BJ (cell line): ENCODE data around the gene RNF150. TPM values are rescaled to one million over a fixed set of nuclear protein-coding genes. Genes with fewer than 3 reads are reported as not detected.

Source experiments
- CTCF ChIA-PET: fragments of 350-600 bp; formaldehyde crosslinking; extraction: SDS; loops from one replicate; lab custom pipeline; 2021; ENCODE audit warnings: antibody characterized with exemption, inconsistent platforms; lab: Yijun Ruan, JAX
- POLR2A ChIA-PET: fragments of 300-600 bp; sonication (Branson Sonifier 250); formaldehyde crosslinking; extraction: SDS; loops from one replicate; lab custom pipeline; 2021; ENCODE audit warnings: antibody characterized with exemption; lab: Charles Lee
- DNase-seq: peaks from one replicate; pipeline ENCODE4 v3.0.0-alpha.2; 2011; ENCODE audit warnings: low read depth
- H3K27me3 ChIP-seq: 2 replicates; pipeline ENCODE4 v1.6.0; 2011; ENCODE audit warnings: low read length; ENCODE audit not compliant: control insufficient read depth, insufficient read depth
- H3K36me3 ChIP-seq: 2 replicates; pipeline ENCODE4 v1.5.1; 2011; ENCODE audit warnings: low read length; ENCODE audit not compliant: control insufficient read depth, insufficient read depth
- H3K4me3 ChIP-seq: 2 replicates; pipeline ENCODE4 v1.5.1; 2011; ENCODE audit warnings: low read depth, mild to moderate bottlenecking, control low read depth, low read length
- CTCF ChIP-seq: IDR thresholded peaks from 2 replicates; pipeline ENCODE4 v1.5.1; 2011; ENCODE audit warnings: low read depth, mild to moderate bottlenecking, control low read depth, inconsistent platforms, low read length, moderate library complexity; ENCODE audit not compliant: insufficient read depth
- polyA plus RNA-seq: library from polyadenylated mRNA; depleted of rRNA; stranded (reverse); fragments of >200 nt; gene quantifications from 2 replicates; pipeline ENCODE4 v1.2.3, GENCODE V29; 2011

Gene RNF150
- polyA plus RNA-seq, 1 experiment = 47.7 TPM

DNA sequence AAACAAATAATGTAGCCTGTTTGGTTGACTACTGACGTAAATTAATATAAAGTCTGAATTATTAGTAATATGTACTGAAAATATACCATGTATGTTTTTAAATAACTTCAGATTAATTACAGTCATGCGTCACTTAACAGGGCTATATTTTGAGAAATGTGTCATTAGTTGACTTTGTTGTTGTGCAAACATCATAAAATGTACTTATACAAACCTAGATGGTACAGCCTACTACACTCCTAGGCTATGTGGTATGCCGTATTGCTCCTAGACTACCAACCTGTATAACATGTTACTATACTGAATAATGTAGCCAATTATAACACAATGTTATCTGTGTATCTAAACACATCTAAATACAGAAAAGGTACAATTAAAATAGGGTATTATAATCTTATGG, 66.6 kb downstream of the RNF150 start:
- POLR2A ChIA-PET = no interaction called here
- TF ChIP-seq CTCF = no peak
- no peaks in the 10 kb centered on the region for H3K36me3 ChIP-seq
- H3K4me3 ChIP-seq = no peak overlapping the region
- H3K27me3 ChIP-seq = no peaks in the 10 kb centered on the region
- CTCF ChIA-PET = interaction anchor here (0.7 to 1.0 kb wide), 2 partner anchors 35 to 67 kb away, joined by 3 read pairs; no protein-coding TSS in a partner anchor
- no peak for DNase-seq

- CTCF ChIA-PET = interaction anchor here (0.9 to 1.3 kb wide), 3 partner anchors 11 to 68 kb away, joined by 3 read pairs; no protein-coding TSS in a partner anchor
- H3K4me3 ChIP-seq = no peak overlapping the region
- no peak for DNase-seq
- no peaks in the 10 kb centered on the region for H3K36me3 ChIP-seq
- TF ChIP-seq CTCF = no peak
- POLR2A ChIA-PET = no interaction called here
- H3K27me3 ChIP-seq = no peaks in the 10 kb centered on the region
Observed at GRCh38 chr4:141065872-141066271, 67.4 kb downstream of the RNF150 start.

- Histone ChIP-seq H3K27me3 (no peaks in the 10 kb centered on the region), H3K36me3 (no peaks in the 10 kb centered on the region), H3K4me3 (no peak overlapping the region)
- DNase-seq = no peak
- CTCF ChIA-PET = interaction anchor here (0.6 kb wide), 1 partner anchor 21 kb away, joined by 4 read pairs; no protein-coding TSS in a partner anchor
- POLR2A ChIA-PET = no interaction called here
- TF ChIP-seq CTCF = no peak
Observed at GRCh38 chr4:141062651-141063050, 70.6 kb downstream of the RNF150 start.

DNA sequence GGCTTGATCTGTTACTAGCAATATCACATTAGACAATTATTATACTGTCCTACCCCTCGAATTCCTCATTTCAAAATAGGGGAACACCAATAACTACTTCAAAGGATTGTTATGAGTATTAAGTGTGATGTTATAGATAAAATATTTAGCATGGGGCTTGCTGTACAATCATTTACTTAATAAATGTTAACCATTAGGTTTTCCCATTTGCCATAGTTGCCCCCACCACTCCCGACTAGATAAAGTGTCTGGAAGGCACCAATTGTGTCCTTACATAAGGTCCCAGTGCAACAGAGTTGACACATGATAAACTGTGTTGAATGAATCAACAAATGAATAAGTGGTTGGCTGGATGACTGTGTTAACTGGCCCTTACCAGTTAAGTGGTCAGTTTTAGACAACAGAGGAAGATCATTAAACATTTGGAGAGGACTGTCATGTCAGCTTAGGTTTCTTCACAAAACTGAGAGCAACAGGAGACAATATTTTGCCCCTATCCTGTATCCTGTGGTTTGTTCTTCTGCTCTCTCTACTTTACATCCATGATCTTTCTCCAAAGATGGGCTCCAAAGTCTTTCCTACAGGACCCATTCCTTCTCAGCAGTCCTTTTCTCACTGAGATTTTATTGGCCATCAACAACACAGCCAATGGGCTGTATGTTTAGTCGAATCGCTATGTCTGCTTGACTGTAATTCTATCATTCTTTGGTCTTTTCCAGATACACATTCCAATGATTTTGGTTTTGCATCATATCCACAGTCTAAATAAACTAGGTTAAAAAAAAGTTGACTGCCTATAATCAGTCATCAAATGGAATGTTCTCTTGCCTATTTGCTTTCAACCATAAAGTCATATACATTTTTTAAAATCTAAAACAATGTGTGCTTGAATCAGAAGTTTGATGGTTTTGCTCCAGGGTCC, 74.4 kb downstream of the RNF150 start:
- H3K4me3 ChIP-seq = no peak overlapping the region
- CTCF ChIA-PET = no interaction called here
- POLR2A ChIA-PET = no interaction called here
- no peak for DNase-seq
- TF ChIP-seq CTCF = no peak
- H3K36me3 ChIP-seq = no peaks in the 10 kb centered on the region
- H3K27me3 ChIP-seq = no peaks in the 10 kb centered on the region

DNA sequence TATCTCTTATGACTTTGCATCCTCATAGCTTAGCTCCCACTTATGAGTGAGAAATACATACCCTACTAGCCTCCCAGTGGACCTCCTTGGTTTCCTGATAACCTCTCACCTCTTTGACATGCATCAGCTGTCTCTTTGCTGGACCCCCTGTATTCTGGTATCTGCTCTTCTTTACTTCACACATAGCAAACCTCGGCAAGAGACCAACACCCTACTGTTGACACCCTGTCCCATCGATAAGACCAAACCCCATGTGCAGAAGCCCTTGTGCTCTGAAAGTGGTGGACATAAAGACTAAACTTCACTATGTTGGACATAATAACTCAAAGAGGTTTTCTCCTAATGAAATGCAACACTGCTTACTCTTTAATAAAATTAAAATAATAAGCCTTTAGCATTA, 75.7 kb downstream of the RNF150 start:
- CTCF ChIA-PET = interaction anchor here (0.6 to 0.7 kb wide), 2 partner anchors 76 to 173 kb away, joined by 3 read pairs; no protein-coding TSS in a partner anchor
- H3K4me3 ChIP-seq = no peak overlapping the region
- DNase-seq = no peak
- POLR2A ChIA-PET = no interaction called here
- no peak for TF ChIP-seq CTCF
- no peaks in the 10 kb centered on the region for H3K36me3 ChIP-seq
- H3K27me3 ChIP-seq = no peaks in the 10 kb centered on the region
